ENCODE results near the gene SMKR1.
A peak's percentile ranks its signal among the peaks of the same experiment; 100 is the strongest.
"Not testable (repeated sequence)": the region's sequence is repeated elsewhere in the genome, so short reads cannot be mapped to it uniquely, and the experiment has no call there.

Gene SMKR1

DNA sequence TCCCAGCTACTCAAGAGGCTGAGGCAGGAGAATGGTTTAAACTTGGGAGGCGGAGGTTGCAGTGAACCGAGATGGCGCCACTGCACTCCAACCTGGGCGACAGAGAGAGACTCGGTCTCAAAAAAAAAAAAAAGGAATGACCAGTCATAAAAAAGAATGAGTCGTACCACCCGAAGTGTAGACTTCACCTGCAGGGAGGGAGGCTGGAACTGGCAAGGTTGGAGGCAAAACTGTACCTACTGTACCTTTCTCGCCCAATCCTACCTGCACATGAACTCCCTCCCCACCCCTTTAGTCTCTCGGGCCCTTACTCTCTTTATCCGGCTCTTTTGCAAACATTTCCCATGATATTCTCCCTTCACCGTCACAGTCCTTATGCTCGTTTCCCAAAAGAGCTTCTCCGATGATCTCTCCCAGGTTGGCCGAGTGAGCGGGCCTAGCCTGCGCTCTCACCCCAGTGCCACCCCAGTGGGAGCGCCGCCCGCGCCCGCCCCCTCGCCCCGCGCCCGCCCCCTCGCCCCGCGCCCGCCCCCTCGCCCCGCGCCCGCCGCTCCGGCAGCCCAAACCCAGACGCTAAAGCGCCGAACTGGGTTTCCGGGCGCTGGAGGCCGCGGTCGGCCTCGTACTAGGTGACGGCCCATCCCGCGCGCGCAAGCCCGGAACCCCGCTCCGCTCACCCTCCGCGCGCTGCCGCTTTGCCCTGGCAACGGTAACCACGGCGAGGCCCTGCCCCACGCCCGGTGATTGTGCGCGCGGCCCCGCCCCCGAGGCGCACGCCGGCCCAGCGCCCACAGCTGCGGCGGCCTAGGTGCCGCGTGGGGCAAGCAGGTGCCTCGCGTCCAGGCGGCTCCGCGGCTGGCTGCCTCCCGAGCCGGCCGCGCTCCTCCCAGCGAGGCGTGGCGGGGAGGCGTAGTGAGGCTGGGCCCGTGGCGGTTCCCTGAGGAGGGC lies at the start of gene SMKR1:
SMKR1 (plus strand) TSS at position 772 of the 948 bp plus-strand sequence. CDS start 294 bp downstream, outside the sequence.
- peak; percentile 96 for DNase-seq

DNA sequence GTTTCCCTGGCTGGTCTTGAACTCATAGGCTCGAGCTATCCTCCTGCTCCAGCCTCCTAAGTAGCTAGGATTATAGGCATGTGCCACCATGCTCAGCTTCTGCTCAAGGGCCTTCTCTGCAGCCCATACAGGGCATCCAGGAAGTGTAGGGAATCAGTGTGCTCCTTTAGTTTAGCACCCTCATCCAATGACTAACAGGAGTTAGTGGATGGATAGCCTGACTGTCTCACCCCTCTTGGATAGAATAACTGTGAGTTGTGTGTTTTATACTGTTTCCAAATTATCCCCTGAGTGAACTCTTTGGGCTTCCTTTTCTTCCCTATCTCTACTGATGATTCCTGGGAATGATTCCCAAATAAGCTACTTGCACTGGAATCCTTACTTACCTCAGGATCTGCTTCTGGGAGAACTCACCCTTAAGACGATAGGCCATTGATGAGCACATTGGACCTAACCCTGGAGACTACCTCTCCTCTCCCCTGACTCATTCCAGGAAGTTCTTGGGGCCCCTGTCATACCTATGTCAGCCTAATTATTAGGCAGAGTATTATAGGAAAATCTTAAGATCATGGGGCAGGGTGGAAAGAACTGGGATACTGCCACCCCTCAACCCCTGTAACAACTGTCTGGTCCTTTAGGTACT lies 49.6 kb upstream of the SMKR1 start:
- no peak for DNase-seq

DNA sequence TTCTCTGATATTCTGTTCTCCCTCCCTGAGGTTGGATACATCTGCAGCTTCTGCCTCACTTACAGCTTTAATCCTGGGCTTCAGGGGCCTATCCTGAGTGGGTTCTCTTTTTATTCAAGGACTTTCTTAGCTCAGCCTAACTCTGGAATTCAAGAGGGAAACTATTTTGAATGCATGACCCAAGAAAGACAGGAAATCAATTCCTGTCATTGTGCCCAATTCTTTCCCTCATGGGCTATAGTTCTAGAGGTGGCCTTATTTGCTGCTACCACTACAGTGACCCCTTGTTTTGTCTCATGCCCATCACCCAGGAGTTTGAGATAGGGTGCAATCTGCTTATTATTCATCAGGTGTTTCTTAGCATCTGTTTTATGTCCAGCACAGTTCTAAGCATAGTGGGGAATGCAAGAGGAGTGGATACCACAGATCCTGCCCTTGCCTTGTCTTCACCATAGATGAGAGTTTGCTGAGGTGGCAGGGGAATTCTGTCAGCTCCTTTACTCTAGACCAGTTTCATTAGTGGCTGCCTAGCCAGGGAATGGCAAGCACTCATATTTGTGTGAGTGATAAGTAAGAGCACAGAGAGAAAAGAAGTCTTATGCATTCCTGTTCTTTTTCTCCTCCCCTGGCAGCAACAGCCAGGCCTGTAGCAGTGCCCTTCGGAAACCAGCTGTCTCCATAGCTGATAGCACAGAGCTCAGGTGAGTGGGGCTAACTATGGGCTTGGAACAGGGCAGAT lies 48.7 kb upstream of the SMKR1 start:
- no peak for DNase-seq

GRCh38 chr7:129454249-129454551 lies 48.1 kb upstream of the SMKR1 start:
- no peak for DNase-seq

- DNase-seq = no peak
Observed at GRCh38 chr7:129456421-129456820, 45.9 kb upstream of the SMKR1 start.

- DNase-seq = no peak
Observed at GRCh38 chr7:129457101-129457500, 45.2 kb upstream of the SMKR1 start.

GRCh38 chr7:129458171-129458570 lies 44.2 kb upstream of the SMKR1 start:
- no peak for DNase-seq

- no peak for DNase-seq
Observed at GRCh38 chr7:129461809-129462208, 40.5 kb upstream of the SMKR1 start.

DNA sequence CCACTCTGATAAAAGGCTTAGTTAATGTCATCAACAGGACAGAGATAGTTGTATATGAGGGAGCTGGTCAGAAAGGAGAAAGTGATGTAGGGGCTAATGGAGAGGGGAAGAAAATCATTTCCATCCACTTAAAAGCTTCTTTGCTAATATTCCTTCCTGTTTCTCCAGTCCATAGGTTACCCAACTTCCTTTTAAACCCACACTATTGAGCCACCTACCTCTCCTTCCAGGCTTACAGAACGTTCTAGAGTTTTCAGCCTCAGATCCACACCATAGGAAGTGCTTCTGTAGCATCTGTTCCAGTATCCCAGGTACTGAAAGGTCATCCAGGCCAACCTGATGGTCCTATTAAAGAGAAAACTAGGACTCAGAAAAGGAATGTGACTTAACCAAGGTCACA lies 39.9 kb upstream of the SMKR1 start:
- no peak for DNase-seq

- no peak for DNase-seq
Observed at GRCh38 chr7:129464194-129464593, 38.1 kb upstream of the SMKR1 start.

GRCh38 chr7:129465080-129465479 lies 37.3 kb upstream of the SMKR1 start:
- DNase-seq = no peak

- DNase-seq = no peak
Observed at GRCh38 chr7:129466796-129467195, 35.5 kb upstream of the SMKR1 start.

- DNase-seq = no peak
Observed at GRCh38 chr7:129468087-129468486, 34.2 kb upstream of the SMKR1 start.

DNA sequence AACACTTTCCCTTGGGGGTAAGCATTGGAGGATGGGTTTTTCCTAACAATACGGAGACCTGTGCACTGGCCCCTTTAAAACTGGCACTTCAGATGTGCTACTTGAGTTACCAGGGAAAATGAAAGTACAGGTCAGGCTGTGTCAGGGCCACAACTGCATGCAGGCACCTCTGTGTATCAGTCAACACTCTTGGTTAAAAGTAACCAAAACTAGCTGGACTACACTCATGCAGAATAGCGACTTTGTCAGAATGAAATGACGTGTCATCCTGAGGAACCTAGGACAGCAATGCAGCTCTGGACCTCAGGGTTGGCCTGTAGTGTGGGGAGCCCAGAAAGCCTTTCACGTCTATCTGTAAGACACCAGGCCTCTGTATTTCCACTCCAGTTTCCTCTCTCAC lies 33.8 kb upstream of the SMKR1 start:
- DNase-seq = no peak

- no peak for DNase-seq
Observed at GRCh38 chr7:129469930-129470329, 32.4 kb upstream of the SMKR1 start.

DNA sequence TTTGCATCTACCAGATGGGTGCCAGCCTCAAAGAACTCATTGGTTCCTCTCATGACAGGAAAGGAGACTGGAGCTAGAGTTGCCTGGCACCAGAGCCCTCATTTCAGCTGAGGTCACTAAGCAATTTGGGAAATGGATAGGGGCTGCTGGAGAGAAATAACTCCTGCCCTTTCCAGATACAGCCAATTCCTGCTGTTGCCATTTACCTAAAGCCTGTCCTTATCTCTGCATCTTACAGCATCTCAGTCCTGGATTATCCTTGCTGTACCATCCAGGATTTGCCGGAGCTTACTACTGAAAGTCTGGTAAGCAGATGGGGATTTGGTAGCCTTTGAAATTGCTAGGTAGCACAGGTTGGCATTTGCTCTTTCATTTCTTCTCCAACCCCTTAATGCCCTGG lies 31.9 kb upstream of the SMKR1 start:
- no peak for DNase-seq

GRCh38 chr7:129471402-129471827 lies 30.9 kb upstream of the SMKR1 start:
- DNase-seq = no peak

GRCh38 chr7:129475931-129476330 lies 26.4 kb upstream of the SMKR1 start:
- not testable (repeated sequence) for DNase-seq

- not testable (repeated sequence) for DNase-seq
Observed at GRCh38 chr7:129476398-129476797, 25.9 kb upstream of the SMKR1 start.

GRCh38 chr7:129479831-129480230 lies 22.5 kb upstream of the SMKR1 start:
- DNase-seq = no peak

- DNase-seq = no peak
Observed at GRCh38 chr7:129480674-129481363, 21.5 kb upstream of the SMKR1 start.

DNA sequence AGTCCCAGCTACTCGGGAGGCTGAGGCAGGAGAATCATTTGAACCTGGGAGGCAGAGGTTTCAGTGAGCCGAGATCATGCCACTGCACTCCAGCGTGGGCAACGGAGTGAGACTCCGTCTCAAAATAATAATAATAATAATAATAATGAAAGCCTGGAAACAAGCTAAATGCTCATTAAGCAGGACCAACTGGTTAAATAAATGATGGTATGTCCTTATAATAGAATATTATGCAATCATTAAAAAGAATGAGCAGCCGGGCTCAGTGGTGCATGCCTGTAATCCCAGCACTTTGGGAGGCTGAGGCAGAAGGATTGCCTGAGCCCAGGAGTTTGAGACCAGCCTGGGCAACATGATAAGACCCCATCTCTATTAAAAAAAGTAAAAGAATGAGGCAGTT lies 21.0 kb upstream of the SMKR1 start:
- not testable (repeated sequence) for DNase-seq

GRCh38 chr7:129482781-129483180 lies 19.6 kb upstream of the SMKR1 start:
- DNase-seq = no peak
